Type B pancreatic cell (in vitro differentiated cells): ENCODE measurements around the gene TMEM79. TPM values are rescaled to one million over a fixed set of nuclear protein-coding genes. Genes with fewer than 3 reads are reported as not detected.
A peak's percentile ranks its signal among the peaks of the same experiment; 100 is the strongest.

Experiments used
- DNase-seq: peaks from one replicate; pipeline ENCODE4 v3.0.0; 2021; ENCODE audit warnings: mixed read lengths; ENCODE audit not compliant: unreplicated experiment; ENCODE audit errors: extremely low spot score
- H3K27ac Mint-ChIP-seq: 2 replicates; pipeline ENCODE4 v1.8.0; 2021; ENCODE audit warnings: mild to moderate bottlenecking, mixed read lengths
- H3K27me3 Mint-ChIP-seq: 2 replicates; pipeline ENCODE4 v1.8.0; 2021; ENCODE audit warnings: mixed read lengths
- H3K36me3 Mint-ChIP-seq: 2 replicates; pipeline ENCODE4 v1.8.0; 2021; ENCODE audit warnings: mixed read lengths
- H3K4me1 Mint-ChIP-seq: one replicate; pipeline ENCODE4 v1.8.0; 2021; ENCODE audit warnings: mixed read lengths; ENCODE audit not compliant: unreplicated experiment
- H3K4me3 Mint-ChIP-seq: 2 replicates; pipeline ENCODE4 v1.8.0; 2021; ENCODE audit warnings: mild to moderate bottlenecking, mixed read lengths
- H3K9me3 Mint-ChIP-seq: 2 replicates; pipeline ENCODE4 v1.8.0; 2021; ENCODE audit warnings: mixed read lengths
- CTCF ChIP-seq: fragments of 200-600 bp; sonication (generic); conservative IDR thresholded peaks from 2 replicates; pipeline ENCODE4 v1.5.0; 2021; ENCODE audit warnings: antibody characterized with exemption, mild to moderate bottlenecking
- long read RNA-seq: library from polyadenylated mRNA; unstranded; transcript quantifications from one replicate; pipeline ENCODE4 v2.0.0, GENCODE V29; 2020
- total RNA-seq: library from RNA; stranded (reverse); gene quantifications from 2 replicates; pipeline ENCODE4 v1.2.1, GENCODE V29; 2021; ENCODE audit warnings: low replicate concordance

Gene TMEM79
- total RNA-seq, result 18.1 and 43.8 TPM in 2 replicates
- long read RNA-seq, transcript TMEM79-203 (4 exons, 2,201 nt), result major isoform, 46 of 81 reads
- long read RNA-seq, partial matches to known transcripts, result 11 of 81 reads
- long read RNA-seq, other reads (novel, unspliced or antisense), result 16 of 81 reads

- peak within 1 kb of the TSS; percentile 93 for H3K4me3 Mint-ChIP-seq
- H3K36me3 Mint-ChIP-seq, result peaks cover 4% of the 10 kb centered on the region
- TF ChIP-seq CTCF, result no peak
- H3K27me3 Mint-ChIP-seq, result no peaks in the 10 kb centered on the region
- H3K4me1 Mint-ChIP-seq, result peaks cover 30% of the 10 kb centered on the region
- H3K27ac Mint-ChIP-seq, result peak within 1 kb of the TSS; percentile 97
- no peaks in the 10 kb centered on the region for H3K9me3 Mint-ChIP-seq
- DNase-seq, result no peak
Observed at GRCh38 chr1:156284112-156284511, at the start of gene TMEM79. Gene TMEM79, plus strand, starts transcription at chr1:156284325. Its CDS starts 902 bp downstream, at chr1:156285227.

GRCh38 chr1:156236164-156236563 lies 48.0 kb upstream of the TMEM79 start:
- Mint-ChIP-seq H3K4me1 (no peaks in the 10 kb centered on the region), H3K4me3 (no peak overlapping the region), H3K27me3 (no peaks in the 10 kb centered on the region), H3K27ac (no peak overlapping the region), H3K9me3 (no peaks in the 10 kb centered on the region), H3K36me3 (peaks cover 17% of the 10 kb centered on the region)
- TF ChIP-seq CTCF, result no peak
- DNase-seq, result no peak

- DNase-seq, result no peak
- H3K27ac Mint-ChIP-seq, result no peak overlapping the region
- no peaks in the 10 kb centered on the region for H3K27me3 Mint-ChIP-seq
- no peak for TF ChIP-seq CTCF
- H3K4me3 Mint-ChIP-seq, result no peak overlapping the region
- peaks cover 17% of the 10 kb centered on the region for H3K36me3 Mint-ChIP-seq
- H3K4me1 Mint-ChIP-seq, result no peaks in the 10 kb centered on the region
- no peaks in the 10 kb centered on the region for H3K9me3 Mint-ChIP-seq
Observed at GRCh38 chr1:156238248-156238647, 45.9 kb upstream of the TMEM79 start.

GRCh38 chr1:156241311-156241811 lies 42.8 kb upstream of the TMEM79 start:
- Mint-ChIP-seq H3K36me3 (peaks cover 10% of the 10 kb centered on the region), H3K4me3 (no peak overlapping the region), H3K27me3 (no peaks in the 10 kb centered on the region), H3K4me1 (no peaks in the 10 kb centered on the region), H3K9me3 (no peaks in the 10 kb centered on the region), H3K27ac (no peak overlapping the region)
- TF ChIP-seq CTCF, result no peak
- DNase-seq, result no peak

GRCh38 chr1:156241926-156242325 lies 42.2 kb upstream of the TMEM79 start, which contains the start of gene BGLAP:
Gene BGLAP, plus strand, starts transcription at chr1:156242184. Its CDS starts 48 bp downstream, at chr1:156242232.
- Mint-ChIP-seq H3K9me3 (no peaks in the 10 kb centered on the region), H3K4me1 (no peaks in the 10 kb centered on the region), H3K27me3 (no peaks in the 10 kb centered on the region), H3K4me3 (no peak within 1 kb of the TSS), H3K36me3 (peaks cover 9% of the 10 kb centered on the region), H3K27ac (no peak within 1 kb of the TSS)
- DNase-seq, result no peak
- TF ChIP-seq CTCF, result no peak
